Measurements from ENCODE around the gene EIF2D.
"Not testable (repeated sequence)": the region's sequence is repeated elsewhere in the genome, so short reads cannot be mapped to it uniquely, and the experiment has no call there.

EIF2D gene

DNA sequence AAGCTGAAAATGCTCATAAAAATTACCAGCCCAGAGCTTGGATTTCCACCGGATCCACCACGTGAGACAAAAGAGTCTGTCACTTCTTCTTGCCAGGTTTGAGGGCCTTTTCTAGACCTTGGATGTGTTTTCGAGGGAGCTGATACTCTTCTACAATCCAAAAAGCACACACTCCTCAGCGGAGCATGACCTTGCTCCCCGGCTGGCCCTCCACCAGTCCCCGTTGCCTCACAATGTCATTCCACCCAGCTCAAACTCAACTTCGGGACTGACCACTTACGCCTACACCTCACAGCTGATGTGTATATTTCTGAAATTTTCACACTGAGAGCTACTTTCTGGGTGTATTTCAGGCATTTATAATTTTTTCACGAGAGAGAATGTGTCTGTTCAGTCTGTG, 20.6 kb downstream of the EIF2D start:
- no peak for DNase-seq
- intact Hi-C loops (cut with DNase I) = no loop called here

DNA sequence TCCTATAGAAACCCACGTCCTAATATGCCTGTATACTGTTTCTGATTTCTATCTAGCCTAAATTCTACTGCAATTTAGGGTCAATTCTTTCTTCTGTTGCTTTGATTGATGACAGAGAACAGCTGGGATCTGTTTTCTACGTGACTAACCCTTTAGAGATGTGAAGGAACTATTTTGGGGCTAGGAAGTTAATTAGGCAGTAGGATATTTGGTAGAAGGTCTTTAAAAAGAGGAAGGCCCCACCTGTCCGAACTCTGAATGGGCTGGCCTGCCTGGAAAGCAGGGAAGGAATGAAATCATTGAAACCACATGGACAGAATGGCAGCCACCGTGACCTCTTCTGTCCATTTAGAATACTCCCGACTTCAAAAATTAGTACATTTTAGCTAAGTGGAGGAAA, 21.0 kb downstream of the EIF2D start:
- DNase-seq = no peak
- intact Hi-C loops (cut with DNase I) = no loop called here

- intact Hi-C loops (cut with DNase I) = no loop called here
- DNase-seq = no peak
Observed at GRCh38 chr1:206590025-206590758, 22.1 kb downstream of the EIF2D start.

DNA sequence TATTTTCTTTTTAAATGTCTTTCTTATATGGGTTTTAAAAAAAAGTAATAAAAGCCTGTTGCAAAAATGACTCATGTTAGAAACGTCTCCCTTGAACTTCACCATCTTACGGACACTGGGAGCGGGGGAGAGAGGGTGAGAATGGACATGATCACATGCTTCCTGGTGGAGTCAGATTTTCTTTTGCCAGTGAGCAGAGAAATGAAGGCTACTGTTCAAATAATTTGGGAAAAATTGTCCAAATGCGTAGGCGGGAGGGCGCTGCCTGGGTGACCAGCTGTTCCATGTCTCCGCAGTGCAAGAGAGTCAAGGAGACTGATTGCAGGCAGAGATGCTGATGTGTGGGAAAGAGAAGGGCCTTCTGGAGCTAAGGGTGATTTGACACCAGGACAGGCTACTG, 23.1 kb downstream of the EIF2D start:
- no peak for DNase-seq
- intact Hi-C loops (cut with DNase I) = no loop called here

DNA sequence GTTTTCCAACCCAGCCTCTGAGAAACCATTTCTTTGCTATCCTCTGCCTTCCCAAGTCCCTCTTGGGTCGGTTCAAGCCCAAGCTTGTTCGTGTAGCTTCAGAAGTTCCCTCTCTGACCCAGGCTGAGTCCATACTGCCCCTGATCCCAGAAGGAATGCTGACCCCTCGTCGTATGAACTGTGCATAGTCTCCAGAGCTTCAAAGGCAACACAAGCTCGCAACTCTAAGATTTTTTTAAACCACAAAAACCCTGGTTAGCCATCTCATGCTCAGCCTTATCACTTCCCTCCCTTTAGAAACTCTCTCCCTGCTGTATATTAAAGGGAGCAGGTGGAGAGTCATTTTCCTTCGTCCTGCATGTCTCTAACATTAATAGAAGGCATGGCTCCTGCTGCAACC, 23.8 kb downstream of the EIF2D start:
- DNase-seq = no peak
- intact Hi-C loops (cut with DNase I) = no loop called here

DNA sequence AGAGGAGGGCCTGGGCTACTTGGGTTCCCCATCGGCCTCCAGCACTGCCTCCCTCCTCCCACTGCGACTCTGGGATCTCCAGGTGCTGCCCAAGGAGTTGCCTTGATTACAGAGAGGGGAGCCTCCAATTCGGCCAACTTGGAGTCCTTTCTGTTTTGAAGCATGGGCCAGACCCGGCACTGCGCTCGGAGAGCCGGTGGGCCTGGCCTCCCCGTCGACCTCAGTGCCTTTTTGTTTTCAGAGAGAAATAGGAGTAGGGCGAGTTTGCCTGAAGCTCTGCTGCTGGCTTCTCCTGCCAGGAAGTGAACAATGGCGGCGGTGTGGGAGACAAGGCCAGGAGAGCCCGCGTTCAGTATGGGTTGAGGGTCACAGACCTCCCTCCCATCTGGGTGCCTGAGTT, 24.4 kb downstream of the EIF2D start:
- DNase-seq = no peak
- intact Hi-C loops (cut with DNase I) = no loop called here

GRCh38 chr1:206586501-206587445, 25.5 kb downstream of the EIF2D start:
- intact Hi-C loops (cut with DNase I) = no loop called here
- DNase-seq = no peak

GRCh38 chr1:206584683-206585082, 27.6 kb downstream of the EIF2D start:
- intact Hi-C loops (cut with DNase I) = loop anchor here (5.0 kb wide), 2 partner anchors 42 to 92 kb away; no protein-coding TSS in a partner anchor
- DNase-seq = no peak

- intact Hi-C loops (cut with DNase I) = loop anchor here (5.0 kb wide), 2 partner anchors 42 to 92 kb away; no protein-coding TSS in a partner anchor
- peak; percentile 73 to 94 (median 86) for DNase-seq
Observed at GRCh38 chr1:206583707-206584648, 28.3 kb downstream of the EIF2D start.

DNA sequence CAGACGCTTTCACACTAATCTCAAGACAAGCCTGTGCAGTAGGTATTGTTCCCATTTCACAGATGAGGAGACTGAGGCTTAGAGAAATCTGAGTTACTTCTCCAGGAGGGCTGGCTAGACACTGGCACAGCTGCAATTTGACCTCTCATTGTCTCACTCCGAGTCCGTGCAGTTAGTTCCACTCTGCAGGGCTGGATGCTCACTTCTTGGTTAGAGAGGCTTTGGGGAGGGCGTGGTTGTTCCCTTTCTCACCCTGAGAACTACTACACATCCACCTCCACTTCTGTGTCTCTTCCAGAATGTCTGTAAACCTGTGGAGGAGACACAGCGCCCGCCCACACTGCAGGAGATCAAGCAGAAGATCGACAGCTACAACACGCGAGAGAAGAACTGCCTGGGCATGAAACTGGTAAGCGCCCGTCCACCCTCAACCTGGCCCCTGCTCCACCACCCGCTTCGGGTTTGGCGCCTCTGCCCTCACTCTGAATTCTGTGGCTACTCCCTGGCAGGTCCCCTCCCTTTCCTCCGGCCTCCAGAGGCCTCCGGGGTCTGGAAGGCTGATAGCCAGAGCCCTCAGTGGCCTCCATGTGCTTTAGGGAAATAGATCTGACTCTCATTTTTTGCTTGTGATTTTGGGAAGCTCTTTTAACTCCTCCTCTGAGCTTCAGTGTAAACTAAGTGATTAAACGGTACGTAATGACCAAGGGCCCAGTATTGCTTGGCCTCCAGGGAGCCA, 29.1 kb downstream of the EIF2D start:
- intact Hi-C loops (cut with DNase I) = loop anchor here (5.0 kb wide), 2 partner anchors 41 to 91 kb away; no protein-coding TSS in a partner anchor
- peak in 38 of 42 donors; percentile 26 to 87 (median 68) for DNase-seq

- intact Hi-C loops (cut with DNase I) = loop anchor here (5.0 kb wide), 2 partner anchors 40 to 90 kb away; no protein-coding TSS in a partner anchor
- no peak for DNase-seq
Observed at GRCh38 chr1:206582537-206582936, 29.7 kb downstream of the EIF2D start.

DNA sequence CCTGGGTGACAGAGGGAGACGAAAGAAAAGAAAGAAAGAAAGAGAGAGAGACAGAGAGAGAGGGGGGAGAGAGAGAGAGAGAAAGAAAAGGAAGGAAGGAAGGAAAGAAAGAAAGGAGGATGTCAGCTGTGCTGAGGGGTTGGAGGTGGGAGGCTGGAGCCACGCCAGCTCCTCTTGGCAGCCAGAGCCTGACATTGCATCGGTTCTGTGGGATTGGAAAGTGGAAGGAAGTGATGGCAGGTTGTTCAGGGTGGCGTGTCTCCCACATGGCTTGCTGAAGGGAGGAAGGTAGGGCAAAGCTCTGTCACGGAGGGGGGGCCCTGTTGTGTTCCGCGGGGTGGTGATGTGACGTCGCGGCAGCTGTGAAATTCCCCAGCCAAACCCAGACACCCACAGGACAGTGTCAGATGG, 30.7 kb downstream of the EIF2D start:
- DNase-seq = peak in 30 of 42 donors; percentile 8 to 63 (median 40)
- intact Hi-C loops (cut with DNase I) = loop anchor here (5.0 kb wide), 2 partner anchors 39 to 89 kb away; no protein-coding TSS in a partner anchor

DNA sequence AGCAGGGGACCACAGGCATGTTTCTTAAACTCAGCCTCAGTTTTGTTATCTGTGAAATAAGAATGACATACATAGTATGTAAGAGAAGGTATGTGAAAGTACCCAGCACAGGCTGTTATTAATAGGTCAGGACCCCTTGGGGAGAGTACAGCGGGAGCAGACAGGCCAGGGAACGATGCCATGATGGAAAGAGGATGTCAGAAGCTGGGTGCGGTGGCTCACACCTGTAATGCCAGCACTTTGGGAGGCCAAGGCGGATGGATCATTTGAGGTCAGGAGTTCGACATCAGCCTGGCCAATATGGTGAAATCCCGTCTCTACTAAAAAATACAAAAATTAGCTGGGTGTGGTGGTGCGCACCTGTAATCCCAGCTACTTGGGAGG, 31.2 kb downstream of the EIF2D start:
- intact Hi-C loops (cut with DNase I) = loop anchor here (5.0 kb wide), 2 partner anchors 39 to 89 kb away; no protein-coding TSS in a partner anchor
- DNase-seq = not testable (repeated sequence)

- intact Hi-C loops (cut with DNase I) = loop anchor here (5.0 kb wide), 2 partner anchors 38 to 88 kb away; no protein-coding TSS in a partner anchor
- DNase-seq = no peak
Observed at GRCh38 chr1:206580438-206581113, 31.7 kb downstream of the EIF2D start.

- peak in 39 of 42 donors; percentile 26 to 83 (median 59) for DNase-seq
- intact Hi-C loops (cut with DNase I) = loop anchor here (5.0 kb wide), 2 partner anchors 38 to 88 kb away; no protein-coding TSS in a partner anchor
Observed at GRCh38 chr1:206579747-206580437, 32.4 kb downstream of the EIF2D start.

- no peak for DNase-seq
Observed at GRCh38 chr1:206578978-206579374, 33.3 kb downstream of the EIF2D start.

More at GRCh38 chr1:206578978-206579374, 33.3 kb downstream of the EIF2D start:
- intact Hi-C loops (cut with DNase I) = no loop called here

Measured in head of caudate nucleus (tissue), 42 donors.